ENCODE measurements around the gene CLEC4E. TPM values are rescaled to one million over a fixed set of nuclear protein-coding genes. Genes with fewer than 3 reads are reported as not detected.

The CLEC4E gene
- total RNA-seq, 1 experiment from 2014 or later, result not detected

GRCh38 chr12:8517971-8518370 lies 22.7 kb downstream of the CLEC4E start:
- ChIA-PET CTCF (interaction anchor here (1.3 kb wide), 1 partner anchor 26 kb away, joined by 5 read pairs; no protein-coding TSS in a partner anchor), RAD21 (ENCODE audit: low non-redundant PET in 1 of 2, low total read pairs in 2 of 2, uncharacterized antibody in 2 of 2, unreplicated experiment in 2 of 2) (no interaction called here), POLR2A (no interaction called here)
- Histone ChIP-seq H3K27ac (ENCODE audit: low read depth, low read length) (no peak overlapping the region), H3K4me2 (ENCODE audit: low read length) (no peak overlapping the region), H3K9ac (ENCODE audit: low read length) (no peak overlapping the region), H3K36me3 (ENCODE audit: control insufficient read depth in 1 of 2, insufficient read depth in 2 of 2, low read length in 2 of 2) (no peaks in the 10 kb centered on the region), H3K9me3 (ENCODE audit: control insufficient read depth in 1 of 2, insufficient read depth in 1 of 2, low read depth in 1 of 2, low read length in 2 of 2) (no peaks in the 10 kb centered on the region), H3K79me2 (ENCODE audit: insufficient read depth, low read length) (no peaks in the 10 kb centered on the region), H4K20me1 (ENCODE audit: insufficient read depth) (no peaks in the 10 kb centered on the region), H3K9me2 (ENCODE audit: insufficient read depth) (no peaks in the 10 kb centered on the region), H3K4me3 (replicated peaks in 1 of 2; ENCODE audit: low read depth in 1 of 2, low read length in 2 of 2) (no peak overlapping the region), H2AFZ (ENCODE audit: low read depth, low read length, poor library complexity, severe bottlenecking) (no peak overlapping the region), H3K4me1 (ENCODE audit: control insufficient read depth in 1 of 2, insufficient read depth in 2 of 2, low read length in 2 of 2) (no peaks in the 10 kb centered on the region), H3K27me3 (ENCODE audit: insufficient read depth, low read length) (peaks cover 70% of the 10 kb centered on the region)
- DNase-seq (ENCODE audit: low read depth, low spot score), result no peak
- no peak for TF ChIP-seq MAX (IDR thresholded peaks at IDR 0.05)
- no peak for TF ChIP-seq SIN3A (IDR thresholded peaks at IDR 0.05; ENCODE audit: low read depth)
- no peak for TF ChIP-seq YY1 (IDR thresholded peaks at IDR 0.05; ENCODE audit: extremely low read depth, insufficient replicate concordance, low read depth, low read length)
- no peak for TF ChIP-seq EZH2phosphoT487 (IDR thresholded peaks at IDR 0.05; ENCODE audit: borderline replicate concordance)
- TF ChIP-seq FOSL1 (IDR thresholded peaks at IDR 0.05; ENCODE audit: low read depth), result no peak
- no peak for TF ChIP-seq RAD21 (IDR thresholded peaks at IDR 0.05; ENCODE audit: low read depth)
- intact Hi-C loops (cut with micrococcal nuclease), result no loop called here
- BruUV-seq (replicated peaks), result no TSS peak
- no peak for ATAC-seq

GRCh38 chr12:8513256-8513655 lies 27.4 kb downstream of the CLEC4E start, which contains the start of gene CLEC4D:
TSS of gene CLEC4D (plus strand) at chr12:8513503. CDS start at chr12:8513733, 230 bp downstream.
- Histone ChIP-seq H3K4me3 (replicated peaks in 1 of 2; ENCODE audit: low read depth in 1 of 2, low read length in 2 of 2) (no peak within 1 kb of the TSS), H3K79me2 (ENCODE audit: insufficient read depth, low read length) (no peaks in the 10 kb centered on the region), H3K27me3 (ENCODE audit: insufficient read depth, low read length) (peaks cover 55% of the 10 kb centered on the region), H3K36me3 (ENCODE audit: control insufficient read depth in 1 of 2, insufficient read depth in 2 of 2, low read length in 2 of 2) (no peaks in the 10 kb centered on the region), H4K20me1 (ENCODE audit: insufficient read depth) (no peaks in the 10 kb centered on the region), H3K4me1 (ENCODE audit: control insufficient read depth in 1 of 2, insufficient read depth in 2 of 2, low read length in 2 of 2) (no peaks in the 10 kb centered on the region), H3K4me2 (ENCODE audit: low read length) (no peak within 1 kb of the TSS), H2AFZ (ENCODE audit: low read depth, low read length, poor library complexity, severe bottlenecking) (no peak within 1 kb of the TSS), H3K9me2 (ENCODE audit: insufficient read depth) (no peaks in the 10 kb centered on the region), H3K9me3 (ENCODE audit: control insufficient read depth in 1 of 2, insufficient read depth in 1 of 2, low read depth in 1 of 2, low read length in 2 of 2) (no peaks in the 10 kb centered on the region), H3K9ac (ENCODE audit: low read length) (no peak within 1 kb of the TSS), H3K27ac (ENCODE audit: low read depth, low read length) (no peak within 1 kb of the TSS)
- intact Hi-C loops (cut with micrococcal nuclease), result no loop called here
- ChIA-PET POLR2A (no interaction called here), RAD21 (ENCODE audit: low non-redundant PET in 1 of 2, low total read pairs in 2 of 2, uncharacterized antibody in 2 of 2, unreplicated experiment in 2 of 2) (no interaction called here), CTCF (no interaction called here)
- TF ChIP-seq SIN3A (IDR thresholded peaks at IDR 0.05; ENCODE audit: low read depth), result no peak
- TF ChIP-seq CBX3 (IDR thresholded peaks at IDR 0.05; ENCODE audit: low read depth), result no peak
- TF ChIP-seq FOSL1 (IDR thresholded peaks at IDR 0.05; ENCODE audit: low read depth), result no peak
- no peak for TF ChIP-seq ZBTB33 (IDR thresholded peaks at IDR 0.05; ENCODE audit: extremely low read depth, insufficient replicate concordance, low read length)
- no peak for TF ChIP-seq SRF (IDR thresholded peaks at IDR 0.05; ENCODE audit: low read depth)
- TF ChIP-seq ELF1 (IDR thresholded peaks at IDR 0.05; ENCODE audit: borderline replicate concordance, low read depth), result no peak
- no peak for TF ChIP-seq YY1 (IDR thresholded peaks at IDR 0.05; ENCODE audit: extremely low read depth, insufficient replicate concordance, low read depth, low read length)
- TF ChIP-seq, protein P1, sequence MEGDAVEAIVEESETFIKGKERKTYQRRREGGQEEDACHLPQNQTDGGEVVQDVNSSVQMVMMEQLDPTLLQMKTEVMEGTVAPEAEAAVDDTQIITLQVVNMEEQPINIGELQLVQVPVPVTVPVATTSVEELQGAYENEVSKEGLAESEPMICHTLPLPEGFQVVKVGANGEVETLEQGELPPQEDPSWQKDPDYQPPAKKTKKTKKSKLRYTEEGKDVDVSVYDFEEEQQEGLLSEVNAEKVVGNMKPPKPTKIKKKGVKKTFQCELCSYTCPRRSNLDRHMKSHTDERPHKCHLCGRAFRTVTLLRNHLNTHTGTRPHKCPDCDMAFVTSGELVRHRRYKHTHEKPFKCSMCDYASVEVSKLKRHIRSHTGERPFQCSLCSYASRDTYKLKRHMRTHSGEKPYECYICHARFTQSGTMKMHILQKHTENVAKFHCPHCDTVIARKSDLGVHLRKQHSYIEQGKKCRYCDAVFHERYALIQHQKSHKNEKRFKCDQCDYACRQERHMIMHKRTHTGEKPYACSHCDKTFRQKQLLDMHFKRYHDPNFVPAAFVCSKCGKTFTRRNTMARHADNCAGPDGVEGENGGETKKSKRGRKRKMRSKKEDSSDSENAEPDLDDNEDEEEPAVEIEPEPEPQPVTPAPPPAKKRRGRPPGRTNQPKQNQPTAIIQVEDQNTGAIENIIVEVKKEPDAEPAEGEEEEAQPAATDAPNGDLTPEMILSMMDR (IDR thresholded peaks at IDR 0.05 in 2 of 3, conservative IDR thresholded peaks at IDR 0.05 in 1 of 3; ENCODE audit: borderline replicate concordance in 1 of 3, insufficient read depth in 1 of 3, low read depth in 2 of 3, low read length in 2 of 3), result no peak
- TF ChIP-seq CEBPB (IDR thresholded peaks at IDR 0.05; ENCODE audit: low read depth), result no peak
- TF ChIP-seq ZFX (IDR thresholded peaks at IDR 0.05), result no peak
- no peak for TF ChIP-seq POLR2AphosphoS5 (IDR thresholded peaks at IDR 0.05; ENCODE audit: low read depth, low read length)
- TF ChIP-seq EGR1 (IDR thresholded peaks at IDR 0.05; ENCODE audit: low read depth), result no peak
- no peak for TF ChIP-seq MAX (IDR thresholded peaks at IDR 0.05)
- no peak for TF ChIP-seq POLR2A (IDR thresholded peaks at IDR 0.05; ENCODE audit: borderline replicate concordance, extremely low read depth, insufficient read depth, insufficient read length)
- TF ChIP-seq EZH2phosphoT487 (IDR thresholded peaks at IDR 0.05; ENCODE audit: borderline replicate concordance), result no peak
- no peak for TF ChIP-seq TCF7L2 (IDR thresholded peaks at IDR 0.05; ENCODE audit: borderline replicate concordance, extremely low read depth, insufficient read depth, insufficient read length)
- ATAC-seq (no peak), DNase-seq (ENCODE audit: low read depth, low spot score) (no peak)
- BruUV-seq (replicated peaks), result no TSS peak

Data from HCT116 (cell line).